ENCODE results near the gene C11orf52. TPM values are rescaled to one million over a fixed set of nuclear protein-coding genes. Genes with fewer than 3 reads are reported as not detected.
A peak's percentile ranks its signal among the peaks of the same experiment; 100 is the strongest.

The C11orf52 gene
- polyA plus RNA-seq, 3 donors = not detected

DNA sequence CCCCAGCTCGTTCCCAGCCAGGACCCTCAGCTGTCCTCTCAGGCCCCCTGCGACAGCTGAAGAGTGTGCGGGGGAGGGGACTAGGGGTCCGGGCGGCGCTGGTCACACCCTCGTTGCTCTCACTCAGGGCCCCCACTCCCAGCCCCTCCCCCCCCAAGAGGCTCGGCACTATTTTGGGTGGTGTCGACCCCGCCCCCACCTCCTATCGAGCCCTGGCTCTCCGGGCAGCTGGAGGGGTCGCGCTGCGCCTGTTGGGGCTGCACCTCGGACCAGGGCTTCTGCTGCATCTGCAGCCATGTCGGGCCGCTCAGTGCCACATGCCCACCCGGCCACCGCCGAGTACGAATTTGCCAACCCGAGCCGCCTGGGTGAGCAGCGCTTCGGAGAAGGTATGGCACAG is 6.2 kb upstream of the C11orf52 start, which contains the start of gene HSPB2:
TSS of gene HSPB2 (plus strand) at position 200 of the 400 bp plus-strand sequence. CDS start at position 296, 96 bp downstream.
- H2AFZ ChIP-seq (ENCODE audit: insufficient read depth, low read depth, low read length, poor library complexity, severe bottlenecking) = no peak within 1 kb of the TSS

DNA sequence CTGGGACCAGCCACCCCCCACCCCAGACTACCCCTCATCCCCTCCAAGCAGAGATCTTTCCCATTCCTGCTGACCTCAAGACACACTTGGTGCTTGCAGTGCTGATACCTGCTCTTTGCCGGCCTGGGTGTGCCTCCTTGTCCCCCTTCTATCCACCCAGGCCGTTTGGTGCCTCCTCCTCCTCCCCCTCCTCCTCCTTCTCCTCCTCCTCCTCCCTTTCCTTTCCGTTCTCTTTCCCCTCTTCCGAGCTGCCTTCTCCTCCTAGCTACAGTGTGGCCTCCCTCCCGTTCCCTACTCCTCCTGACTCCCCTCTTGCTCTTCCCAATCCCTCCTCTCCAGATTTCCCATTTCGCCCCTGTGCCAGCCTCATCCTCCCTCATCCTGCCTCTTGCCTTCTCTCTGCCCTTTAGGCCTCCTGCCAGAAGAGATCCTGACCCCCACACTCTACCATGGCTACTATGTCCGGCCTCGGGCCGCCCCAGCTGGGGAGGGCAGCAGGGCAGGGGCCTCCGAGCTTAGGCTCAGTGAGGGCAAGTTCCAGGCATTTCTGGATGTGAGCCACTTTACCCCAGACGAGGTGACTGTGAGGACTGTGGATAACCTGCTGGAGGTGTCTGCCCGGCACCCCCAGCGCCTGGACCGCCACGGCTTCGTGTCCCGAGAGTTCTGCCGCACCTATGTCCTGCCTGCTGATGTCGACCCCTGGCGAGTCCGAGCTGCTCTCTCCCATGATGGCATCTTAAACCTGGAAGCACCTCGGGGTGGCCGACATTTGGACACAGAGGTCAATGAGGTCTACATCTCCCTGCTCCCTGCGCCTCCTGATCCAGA is 5.5 kb upstream of the C11orf52 start:
- Mint-ChIP-seq H3K27me3 (ENCODE audit: low read depth in 3 of 3) (peaks cover 47 to 63% (median 50%) of the 10 kb centered on the region in 3 donors), H3K4me3 (peak overlapping the region in 1 of 2 donors; percentile 64), H3K9me3 (peaks cover 0 to 2% (median 0%) of the 10 kb centered on the region in 7 donors), H3K4me1 (no peaks in the 10 kb centered on the region), H3K36me3 (no peaks in the 10 kb centered on the region), H3K27ac (no peak overlapping the region)
- Histone ChIP-seq H3K4me1 (ENCODE audit: control insufficient read depth in 1 of 2, insufficient read depth in 2 of 2, low read length in 2 of 2) (no peaks in the 10 kb centered on the region), H3K9ac (ENCODE audit: insufficient read depth, low read length, poor library complexity, severe bottlenecking) (no peak overlapping the region), H3K9me3 (replicated peaks in 1 of 2; ENCODE audit: control insufficient read depth in 1 of 2, insufficient read depth in 1 of 2, low read length in 2 of 2) (no peaks in the 10 kb centered on the region), H3K4me3 (replicated peaks in 1 of 3; ENCODE audit: low read depth in 2 of 3, low read length in 3 of 3) (no peak overlapping the region), H3K27ac (ENCODE audit: low read depth in 1 of 2, low read length in 2 of 2) (no peak overlapping the region), H3K27me3 (ENCODE audit: control insufficient read depth in 2 of 2, insufficient read depth in 2 of 2, low read length in 2 of 2) (peaks cover 13 to 43% of the 10 kb centered on the region in 2 donors), H4K20me1 (ENCODE audit: insufficient read depth, low read length) (no peaks in the 10 kb centered on the region), H3K36me3 (replicated peaks in 1 of 2; ENCODE audit: control insufficient read depth in 1 of 2, insufficient read depth in 2 of 2, low read length in 2 of 2) (no peaks in the 10 kb centered on the region), H2AFZ (ENCODE audit: insufficient read depth, low read depth, low read length, poor library complexity, severe bottlenecking) (no peak overlapping the region), H3K4me2 (replicated peaks; ENCODE audit: extremely low read depth, low read length, poor library complexity, severe bottlenecking) (no peak overlapping the region), H3K79me2 (ENCODE audit: insufficient read depth, low read length) (no peaks in the 10 kb centered on the region)
- WGBS (ENCODE audit: insufficient coverage) = 82% methylated on average over 18 of the region's 24 CpGs
- intact Hi-C loops (cut with micrococcal nuclease) = no loop called here
- no peak for DNase-seq
- TF ChIP-seq, protein P1, sequence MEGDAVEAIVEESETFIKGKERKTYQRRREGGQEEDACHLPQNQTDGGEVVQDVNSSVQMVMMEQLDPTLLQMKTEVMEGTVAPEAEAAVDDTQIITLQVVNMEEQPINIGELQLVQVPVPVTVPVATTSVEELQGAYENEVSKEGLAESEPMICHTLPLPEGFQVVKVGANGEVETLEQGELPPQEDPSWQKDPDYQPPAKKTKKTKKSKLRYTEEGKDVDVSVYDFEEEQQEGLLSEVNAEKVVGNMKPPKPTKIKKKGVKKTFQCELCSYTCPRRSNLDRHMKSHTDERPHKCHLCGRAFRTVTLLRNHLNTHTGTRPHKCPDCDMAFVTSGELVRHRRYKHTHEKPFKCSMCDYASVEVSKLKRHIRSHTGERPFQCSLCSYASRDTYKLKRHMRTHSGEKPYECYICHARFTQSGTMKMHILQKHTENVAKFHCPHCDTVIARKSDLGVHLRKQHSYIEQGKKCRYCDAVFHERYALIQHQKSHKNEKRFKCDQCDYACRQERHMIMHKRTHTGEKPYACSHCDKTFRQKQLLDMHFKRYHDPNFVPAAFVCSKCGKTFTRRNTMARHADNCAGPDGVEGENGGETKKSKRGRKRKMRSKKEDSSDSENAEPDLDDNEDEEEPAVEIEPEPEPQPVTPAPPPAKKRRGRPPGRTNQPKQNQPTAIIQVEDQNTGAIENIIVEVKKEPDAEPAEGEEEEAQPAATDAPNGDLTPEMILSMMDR (IDR thresholded peaks at IDR 0.05) = no peak

More for the DNA sequence above, 6.2 kb upstream of the C11orf52 start, which contains the start of gene HSPB2:
- Histone ChIP-seq H3K27ac (ENCODE audit: low read depth in 1 of 2, low read length in 2 of 2) (no peak within 1 kb of the TSS), H4K20me1 (ENCODE audit: insufficient read depth, low read length) (no peaks in the 10 kb centered on the region), H3K4me2 (replicated peaks; ENCODE audit: extremely low read depth, low read length, poor library complexity, severe bottlenecking) (no peak within 1 kb of the TSS), H3K36me3 (replicated peaks in 1 of 2; ENCODE audit: control insufficient read depth in 1 of 2, insufficient read depth in 2 of 2, low read length in 2 of 2) (no peaks in the 10 kb centered on the region), H3K9me3 (replicated peaks in 1 of 2; ENCODE audit: control insufficient read depth in 1 of 2, insufficient read depth in 1 of 2, low read length in 2 of 2) (no peaks in the 10 kb centered on the region), H3K79me2 (ENCODE audit: insufficient read depth, low read length) (no peaks in the 10 kb centered on the region), H3K27me3 (ENCODE audit: control insufficient read depth in 2 of 2, insufficient read depth in 2 of 2, low read length in 2 of 2) (peaks cover 13 to 43% of the 10 kb centered on the region in 2 donors), H3K4me3 (replicated peaks in 1 of 3; ENCODE audit: low read depth in 2 of 3, low read length in 3 of 3) (no peak within 1 kb of the TSS), H3K4me1 (ENCODE audit: control insufficient read depth in 1 of 2, insufficient read depth in 2 of 2, low read length in 2 of 2) (no peaks in the 10 kb centered on the region), H3K9ac (ENCODE audit: insufficient read depth, low read length, poor library complexity, severe bottlenecking) (no peak within 1 kb of the TSS)
- Mint-ChIP-seq H3K27me3 (ENCODE audit: low read depth in 3 of 3) (peaks cover 47 to 63% (median 50%) of the 10 kb centered on the region in 3 donors), H3K9me3 (peaks cover 0 to 2% (median 0%) of the 10 kb centered on the region in 7 donors), H3K4me1 (no peaks in the 10 kb centered on the region), H3K4me3 (peak within 1 kb of the TSS in 1 of 2 donors; percentile 64), H3K27ac (no peak within 1 kb of the TSS), H3K36me3 (no peaks in the 10 kb centered on the region)
- intact Hi-C loops (cut with micrococcal nuclease) = no loop called here
- no peak for DNase-seq
- TF ChIP-seq, protein P1 (IDR thresholded peaks at IDR 0.05) = no peak
- 9% methylated on average over 12 of the region's 26 CpGs for WGBS (ENCODE audit: insufficient coverage)
